SK-N-SH (cell line): ENCODE measurements around the gene PHKG2. TPM values are rescaled to one million over a fixed set of nuclear protein-coding genes. Genes with fewer than 3 reads are reported as not detected.

Source experiments
- CTCF ChIA-PET: fragments of 300-600, 350-600 bp; formaldehyde crosslinking; extraction: SDS; loops from one replicate; lab custom pipeline; 2021; lab: Yijun Ruan, JAX
- POLR2A ChIA-PET: fragments of 350-600 bp; sonication (Branson Sonifier 250); formaldehyde crosslinking; extraction: SDS; loops from one replicate; lab custom pipeline; 2020; ENCODE audit warnings: antibody characterized with exemption, inconsistent platforms; lab: Yijun Ruan, JAX
- DNase-seq: peaks from one replicate; pipeline ENCODE4 v3.0.0; 2012
- H2AFZ ChIP-seq: fragments of 200-600 bp; sonication (generic); 2 replicates; pipeline ENCODE4 v1.8.1; 2016; ENCODE audit warnings: antibody characterized with exemption, mild to moderate bottlenecking, low read depth
- H3F3A ChIP-seq: fragments of 200-600 bp; sonication (generic); replicated peaks from 2 replicates; pipeline ENCODE3; 2016; ENCODE audit warnings: antibody characterized with exemption, mild to moderate bottlenecking; ENCODE audit not compliant: insufficient read depth
- H3K27ac ChIP-seq, 2 experiments: fragments of 200-500 bp in 1 of 2; fragments of 200-600 bp in 1 of 2; sonication (Bioruptor generic) in 1 of 2; sonication (generic), shearing (Covaris generic) in 1 of 2; 2 replicates each; pipeline versions ENCODE4 v1.5.1 to v1.6.1; 2014 to 2016; ENCODE audit warnings: low read depth in 2 of 2, inconsistent platforms in 1 of 2, low read length in 1 of 2, mild to moderate bottlenecking in 1 of 2, mixed read lengths in 1 of 2
- H3K27me3 ChIP-seq: fragments of 200-600 bp; sonication (generic), shearing (Covaris generic); 2 replicates; pipeline ENCODE4 v1.6.1; 2016; ENCODE audit warnings: mixed run types; ENCODE audit not compliant: insufficient read depth
- H3K36me3 ChIP-seq, 2 experiments: fragments of 200-500 bp in 1 of 2; fragments of 200-600 bp in 1 of 2; sonication (Bioruptor generic) in 1 of 2; sonication (generic) in 1 of 2; replicated peaks in 1 of 2; 2 replicates each; pipeline versions ENCODE3 to v1.5.1; 2014 to 2016; ENCODE audit warnings: low read length in 1 of 2, mild to moderate bottlenecking in 1 of 2; ENCODE audit not compliant: insufficient read depth in 2 of 2, control insufficient read depth in 1 of 2
- H3K4me1 ChIP-seq, 2 experiments: fragments of 200-500 bp in 1 of 2; fragments of 200-600 bp in 1 of 2; sonication (Bioruptor generic) in 1 of 2; sonication (generic), shearing (Covaris generic) in 1 of 2; 2 replicates each; pipeline versions ENCODE4 v1.5.1 to v1.6.1; 2014 to 2016; ENCODE audit warnings: low read depth in 1 of 2, low read length in 1 of 2, mixed run types in 1 of 2; ENCODE audit not compliant: insufficient read depth in 2 of 2, control insufficient read depth in 1 of 2
- H3K4me2 ChIP-seq: fragments of 200-600 bp; sonication (generic), shearing (Covaris generic); 2 replicates; pipeline ENCODE4 v1.6.1; 2017; ENCODE audit warnings: mixed run types
- H3K4me3 ChIP-seq, 2 experiments: fragments of 200-500 bp in 1 of 2; fragments of 200-600 bp in 1 of 2; sonication (Bioruptor generic) in 1 of 2; sonication (generic), shearing (Covaris generic) in 1 of 2; 2 replicates each; pipeline versions ENCODE4 v1.5.1 to v1.8.1; 2014 to 2016; ENCODE audit warnings: low read depth in 2 of 2, inconsistent platforms in 1 of 2, low read length in 1 of 2, mild to moderate bottlenecking in 1 of 2, mixed read lengths in 1 of 2, moderate library complexity in 1 of 2
- H3K79me2 ChIP-seq: fragments of 200-600 bp; sonication (generic); 2 replicates; pipeline ENCODE4 v1.8.1; 2017; ENCODE audit warnings: mild to moderate bottlenecking; ENCODE audit not compliant: insufficient read depth
- H3K9ac ChIP-seq: fragments of 200-600 bp; sonication (generic); 2 replicates; pipeline ENCODE4 v1.6.1; 2017; ENCODE audit warnings: mixed run types
- H3K9me2 ChIP-seq: fragments of 200-600 bp; sonication (generic); 2 replicates; pipeline ENCODE4 v1.6.1; 2017; ENCODE audit warnings: mixed run types
- H3K9me3 ChIP-seq: fragments of 200-600 bp; sonication (generic); 2 replicates; pipeline ENCODE4 v1.6.1; 2017; ENCODE audit warnings: mixed run types, mild to moderate bottlenecking, moderate library complexity
- H4K20me1 ChIP-seq: fragments of 200-600 bp; sonication (generic); 2 replicates; pipeline ENCODE4 v1.6.1; 2017; ENCODE audit warnings: mild to moderate bottlenecking, mixed run types; ENCODE audit not compliant: insufficient read depth
- CHD2 ChIP-seq: fragments of 150-350 bp; IDR thresholded peaks from 2 replicates; pipeline ENCODE4 v1.6.1; 2018; ENCODE audit warnings: low read length; ENCODE audit not compliant: partially characterized antibody
- ELF1 ChIP-seq: IDR thresholded peaks from 2 replicates; pipeline ENCODE4 v1.4.0; 2012
- EZH2phosphoT487 ChIP-seq: fragments of 200-600 bp; sonication (generic); IDR thresholded peaks from 2 replicates; pipeline ENCODE4 v1.6.1; 2017; ENCODE audit warnings: low read depth, mixed run types, mild to moderate bottlenecking, antibody characterized with exemption, moderate library complexity, borderline replicate concordance
- FOSL2 ChIP-seq: IDR thresholded peaks from 2 replicates; pipeline ENCODE4 v1.4.0; 2012; ENCODE audit warnings: low read depth, mild to moderate bottlenecking, moderate library complexity, borderline replicate concordance
- FOXJ3 ChIP-seq: sonication (generic); formaldehyde crosslinking; IDR thresholded peaks from 2 replicates; pipeline ENCODE4 v1.5.1; 2020; ENCODE audit warnings: mild to moderate bottlenecking, missing genetic modification reagents
- GATA2 ChIP-seq: sonication (generic); formaldehyde crosslinking; IDR thresholded peaks from 2 replicates; pipeline ENCODE4 v1.5.0; 2020; ENCODE audit warnings: mild to moderate bottlenecking, missing genetic modification reagents
- IRF3 ChIP-seq: fragments of 150-350 bp; IDR thresholded peaks from 2 replicates; pipeline ENCODE4 v1.6.1; 2016; ENCODE audit warnings: mild to moderate bottlenecking, low read depth, low read length
- JUND ChIP-seq: IDR thresholded peaks from 2 replicates; pipeline ENCODE4 v1.4.0; 2012
- PBX3 ChIP-seq: IDR thresholded peaks from 2 replicates; pipeline ENCODE4; 2012
- POLR2AphosphoS5 ChIP-seq: IDR thresholded peaks from 2 replicates; pipeline ENCODE4 v1.6.1; 2012; ENCODE audit warnings: low read depth, low read length
- RCOR1 ChIP-seq: fragments of 150-350 bp; IDR thresholded peaks from 2 replicates; pipeline ENCODE4 v1.6.1; 2017; ENCODE audit warnings: antibody characterized with exemption, low read length
- REST ChIP-seq: IDR thresholded peaks from 2 replicates; pipeline ENCODE4 v1.6.1; 2012; ENCODE audit warnings: mild to moderate bottlenecking, low read depth, low read length, moderate library complexity
- RFX5 ChIP-seq: IDR thresholded peaks from 2 replicates; pipeline ENCODE4 v1.6.1; 2012; ENCODE audit warnings: mild to moderate bottlenecking, improper control_type of control experiment, low read length
- RXRA ChIP-seq: IDR thresholded peaks from 2 replicates; pipeline ENCODE4 v1.4.0; 2012; ENCODE audit warnings: low read depth, mild to moderate bottlenecking, borderline replicate concordance
- TCF12 ChIP-seq: IDR thresholded peaks from 2 replicates; pipeline ENCODE4 v1.4.0; 2012
- USF1 ChIP-seq: IDR thresholded peaks from 2 replicates; pipeline ENCODE4 v1.4.0; 2012; ENCODE audit warnings: low read depth, borderline replicate concordance
- YY1 ChIP-seq: IDR thresholded peaks from 2 replicates; pipeline ENCODE4 v1.4.0; 2012; ENCODE audit warnings: low read depth, mild to moderate bottlenecking
- ZBTB33 ChIP-seq: IDR thresholded peaks from 2 replicates; pipeline ENCODE4 v1.4.0; 2012; ENCODE audit warnings: low read depth, borderline replicate concordance
- WGBS: methylation state at CpG from one replicate; pipeline ENCODE4 v1.1.6; 2017; ENCODE audit warnings: low lambda C conversion rate; 5-methylcytosine and 5-hydroxymethylcytosine counted together
- polyA plus RNA-seq, 3 experiments: library from polyadenylated mRNA; depleted of rRNA; stranded (reverse); fragments of >200 nt; gene quantifications; 2 replicates each; pipeline ENCODE4 v1.2.3, GENCODE V29; 2012

PHKG2 gene
- polyA plus RNA-seq, 1 of the 3 experiments (the other 2 are of a cell fraction), result 45.8 TPM

GRCh38 chr16:30746638-30747175 is 1.5 kb upstream of the PHKG2 start:
- Histone ChIP-seq H3K4me2 (no peak overlapping the region; the same call in 1 of the 2 replicates), H3K9me3 (no peaks in the 10 kb centered on the region), H3K27me3 (no peaks in the 10 kb centered on the region), H3K79me2 (peaks cover 21% of the 10 kb centered on the region), H4K20me1 (no peaks in the 10 kb centered on the region), H3K4me1 (peaks cover 5 to 11% of the 10 kb centered on the region in 2 experiments; a peak in 2 of 4 replicates), H3F3A (peaks cover 19% of the 10 kb centered on the region), H3K27ac (peak overlapping the region in 1 of 2 experiments; percentile 83; a peak in 2 of 4 replicates), H3K4me3 (no peak overlapping the region), H3K9ac (no peak overlapping the region), H3K9me2 (no peaks in the 10 kb centered on the region), H3K36me3 (peaks cover 9 to 28% of the 10 kb centered on the region in 2 experiments), H2AFZ (no peak overlapping the region)
- ChIA-PET POLR2A (interaction anchor here (1.3 kb wide), 1 partner anchor 10 kb away, joined by 3 read pairs; no protein-coding TSS in a partner anchor), CTCF (no interaction called here)
- DNase-seq, result no peak
- 94% methylated on average over 9 of the region's 9 CpGs for WGBS
- no peak for TF ChIP-seq USF1
- TF ChIP-seq FOSL2, result no peak
- TF ChIP-seq RCOR1, result no peak
- TF ChIP-seq RFX5, result no peak
- no peak for TF ChIP-seq ELF1
- TF ChIP-seq EZH2phosphoT487, result no peak
- TF ChIP-seq PBX3, result no peak
- TF ChIP-seq ZBTB33, result no peak
- no peak for TF ChIP-seq GATA2
- no peak for TF ChIP-seq REST
- no peak for TF ChIP-seq YY1
- TF ChIP-seq IRF3, result no peak
- TF ChIP-seq CHD2, result no peak
- TF ChIP-seq FOXJ3 (CRISPR knock-in tag), result no peak
- no peak for TF ChIP-seq TCF12
- no peak for TF ChIP-seq JUND
- no peak for TF ChIP-seq POLR2AphosphoS5
- TF ChIP-seq RXRA, result no peak
